Measurements from ENCODE around the gene STIM1.

The STIM1 gene

GRCh38 chr11:4138497-4138896 is 283.0 kb downstream of the STIM1 start:
- H3K4me3 ChIP-seq (ENCODE audit: low read length), result no peak overlapping the region
- no peak for TF ChIP-seq ZNF274 (IDR thresholded peaks at IDR 0.05; ENCODE audit: low read depth, low read length)

DNA sequence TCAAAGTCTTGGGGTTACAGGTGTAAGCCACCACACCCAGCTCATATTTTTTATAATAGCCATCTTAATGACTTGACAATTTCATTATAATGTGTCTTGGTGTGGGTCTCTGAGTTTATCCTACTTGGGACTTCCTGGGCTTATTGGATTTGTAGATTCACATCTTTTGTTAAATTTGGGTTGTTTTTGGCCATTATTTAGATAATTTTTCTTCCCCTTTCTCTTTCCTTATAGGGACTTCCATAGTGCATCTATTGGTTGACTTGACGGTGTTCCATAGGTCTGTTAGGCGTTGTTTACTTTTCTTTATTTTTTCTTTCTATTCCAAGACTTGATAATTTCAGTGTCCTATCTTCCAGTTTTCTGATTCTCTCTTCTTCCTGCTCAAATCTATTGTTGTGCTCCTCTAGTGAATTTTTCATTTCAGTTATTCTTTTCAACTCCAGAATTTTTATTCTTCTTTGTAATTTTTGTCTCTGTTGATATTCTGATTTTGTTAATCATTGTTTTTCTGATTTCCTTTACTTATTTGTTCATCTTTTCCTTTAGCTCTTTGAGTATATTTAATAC is 284.7 kb downstream of the STIM1 start:
- no peak for TF ChIP-seq ZNF274 (IDR thresholded peaks at IDR 0.05; ENCODE audit: low read depth, low read length)

More for the DNA sequence above, 284.7 kb downstream of the STIM1 start:
- no peak overlapping the region for H3K4me3 ChIP-seq (ENCODE audit: low read length)
